Osteocyte (in vitro differentiated cells): ENCODE measurements around the gene CROCC2. TPM values are rescaled to one million over a fixed set of nuclear protein-coding genes. Genes with fewer than 3 reads are reported as not detected.

Experiments
- DNase-seq: peaks from one replicate; pipeline ENCODE4 v3.0.0; 2021; ENCODE audit warnings: mixed read lengths; ENCODE audit not compliant: unreplicated experiment; ENCODE audit errors: extremely low spot score
- H3K27ac Mint-ChIP-seq: one replicate; pipeline ENCODE4 v1.8.0; 2021; ENCODE audit warnings: mild to moderate bottlenecking, mixed read lengths; ENCODE audit not compliant: unreplicated experiment
- H3K27me3 Mint-ChIP-seq: one replicate; pipeline ENCODE4 v1.8.0; 2021; ENCODE audit warnings: mixed read lengths; ENCODE audit not compliant: unreplicated experiment
- H3K36me3 Mint-ChIP-seq: one replicate; pipeline ENCODE4 v1.8.0; 2021; ENCODE audit warnings: mixed read lengths; ENCODE audit not compliant: unreplicated experiment
- H3K4me1 Mint-ChIP-seq: one replicate; pipeline ENCODE4 v1.8.0; 2021; ENCODE audit warnings: mixed read lengths; ENCODE audit not compliant: unreplicated experiment
- H3K4me3 Mint-ChIP-seq: one replicate; pipeline ENCODE4 v1.8.0; 2021; ENCODE audit warnings: mild to moderate bottlenecking, moderate library complexity, mixed read lengths; ENCODE audit not compliant: unreplicated experiment
- H3K9me3 Mint-ChIP-seq: one replicate; pipeline ENCODE4 v1.8.0; 2021; ENCODE audit warnings: mixed read lengths; ENCODE audit not compliant: unreplicated experiment
- CTCF ChIP-seq: fragments of 200-600 bp; sonication (generic); IDR thresholded peaks from 2 replicates; pipeline ENCODE4 v1.5.0; 2021; ENCODE audit warnings: antibody characterized with exemption, mild to moderate bottlenecking, moderate library complexity
- total RNA-seq: library from RNA; stranded (reverse); gene quantifications from 2 replicates; pipeline ENCODE4 v1.2.1, GENCODE V29; 2021

CROCC2 gene
- total RNA-seq, 1 donor from 2014 or later, result not detected

GRCh38 chr2:240947176-240947575, 41.0 kb downstream of the CROCC2 start:
- Mint-ChIP-seq H3K4me1 (no peaks in the 10 kb centered on the region), H3K27me3 (peaks cover 19% of the 10 kb centered on the region), H3K27ac (no peak overlapping the region), H3K36me3 (no peaks in the 10 kb centered on the region), H3K4me3 (no peak overlapping the region), H3K9me3 (no peaks in the 10 kb centered on the region)
- peak; percentile 60 for DNase-seq
- no peak for TF ChIP-seq CTCF

GRCh38 chr2:240947607-240948006, 41.5 kb downstream of the CROCC2 start:
- Mint-ChIP-seq H3K27ac (no peak overlapping the region), H3K4me1 (no peaks in the 10 kb centered on the region), H3K27me3 (peaks cover 19% of the 10 kb centered on the region), H3K4me3 (no peak overlapping the region), H3K9me3 (no peaks in the 10 kb centered on the region), H3K36me3 (no peaks in the 10 kb centered on the region)
- TF ChIP-seq CTCF, result no peak
- DNase-seq, result peak; percentile 54

GRCh38 chr2:240948086-240948485, 42.0 kb downstream of the CROCC2 start:
- Mint-ChIP-seq H3K27ac (no peak overlapping the region), H3K9me3 (no peaks in the 10 kb centered on the region), H3K27me3 (peaks cover 18% of the 10 kb centered on the region), H3K4me3 (no peak overlapping the region), H3K4me1 (no peaks in the 10 kb centered on the region), H3K36me3 (no peaks in the 10 kb centered on the region)
- no peak for TF ChIP-seq CTCF
- DNase-seq, result peak; percentile 73

- DNase-seq, result peak; percentile 75
- H3K4me1 Mint-ChIP-seq, result no peaks in the 10 kb centered on the region
- no peaks in the 10 kb centered on the region for H3K9me3 Mint-ChIP-seq
- H3K27me3 Mint-ChIP-seq, result peaks cover 24% of the 10 kb centered on the region
- H3K36me3 Mint-ChIP-seq, result no peaks in the 10 kb centered on the region
- H3K27ac Mint-ChIP-seq, result no peak overlapping the region
- no peak overlapping the region for H3K4me3 Mint-ChIP-seq
- TF ChIP-seq CTCF, result no peak
Observed at GRCh38 chr2:240948905-240949790, 43.0 kb downstream of the CROCC2 start.
